ENCODE results near the gene DTX3. TPM values are rescaled to one million over a fixed set of nuclear protein-coding genes. Genes with fewer than 3 reads are reported as not detected.

DTX3 gene
- total RNA-seq, 1 experiment from 2014 or later = 67.5 TPM

DNA sequence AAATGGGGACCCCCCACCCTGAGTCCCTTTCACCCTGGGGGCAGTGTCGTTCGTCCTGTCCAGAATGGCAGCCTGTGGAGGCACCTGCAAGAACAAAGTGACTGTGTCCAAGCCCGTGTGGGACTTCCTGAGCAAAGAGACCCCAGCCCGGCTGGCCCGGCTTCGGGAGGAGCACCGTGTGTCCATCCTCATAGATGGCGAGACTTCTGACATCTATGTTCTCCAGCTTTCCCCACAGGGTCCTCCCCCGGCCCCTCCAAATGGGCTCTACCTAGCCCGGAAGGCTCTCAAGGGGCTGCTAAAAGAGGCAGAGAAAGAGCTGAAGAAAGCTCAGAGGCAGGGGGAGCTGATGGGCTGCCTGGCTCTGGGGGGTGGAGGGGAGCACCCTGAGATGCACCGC, 2.2 kb downstream of the DTX3 start:
- H3K23me2 ChIP-seq (ENCODE audit: insufficient read length, low read depth, low read length, poor library complexity, severe bottlenecking) = peaks cover 35% of the 10 kb centered on the region
- peaks cover 3% of the 10 kb centered on the region for H3K4me1 ChIP-seq (ENCODE audit: insufficient read depth, low read length)
- Mint-ChIP-seq H3K4me3 (peak overlapping the region in 1 of 2 experiments; percentile 39; a peak in 1 of 5 replicates), H3K36me3 (ENCODE audit: insufficient read depth in 1 of 3, low read depth in 3 of 3) (peaks cover 9 to 34% (median 29%) of the 10 kb centered on the region in 3 experiments), H3K27me3 (ENCODE audit: low read depth) (peaks cover 8% of the 10 kb centered on the region), H3K9me3 (no peaks in the 10 kb centered on the region; a peak in 1 of 5 replicates), H3K27ac (no peak overlapping the region), H3K4me1 (peaks cover 37 to 40% of the 10 kb centered on the region in 2 experiments)
- no peaks in the 10 kb centered on the region for H4K20me1 ChIP-seq (ENCODE audit: control insufficient read depth, insufficient read depth, insufficient read length)
- H3T11ph ChIP-seq (ENCODE audit: low read length) = no peak overlapping the region
- no peak overlapping the region for H4K5ac ChIP-seq (ENCODE audit: insufficient read length, low read depth, low read length)
- no peak overlapping the region for H2AFZ ChIP-seq (ENCODE audit: low read length)
- H2BK20ac ChIP-seq (ENCODE audit: low read depth, low read length, poor library complexity, severe bottlenecking) = no peak overlapping the region
- no peak overlapping the region for H2BK15ac ChIP-seq (ENCODE audit: low read depth, low read length)
- no peak overlapping the region for H3K23ac ChIP-seq (ENCODE audit: insufficient read length, low read depth, low read length)
- no peak overlapping the region for H2BK5ac ChIP-seq (ENCODE audit: insufficient read length, low read length)
- no peak overlapping the region for H3K18ac ChIP-seq (ENCODE audit: insufficient read length, low read depth, low read length)
- no peak overlapping the region for H3K27ac ChIP-seq (ENCODE audit: insufficient read length, low read depth, low read length)
- no peak overlapping the region for H3K56ac ChIP-seq (ENCODE audit: insufficient read length, low read depth, low read length)
- no peak overlapping the region for H2BK120ac ChIP-seq (ENCODE audit: low read depth, low read length, poor library complexity, severe bottlenecking)
- H3K79me2 ChIP-seq (ENCODE audit: insufficient read depth, low read length) = no peaks in the 10 kb centered on the region
- no peaks in the 10 kb centered on the region for H3K27me3 ChIP-seq (ENCODE audit: insufficient read depth, low read length)
- no peak overlapping the region for H3K4ac ChIP-seq (ENCODE audit: low read depth, low read length)
- WGBS (ENCODE audit: extremely low coverage, insufficient read length, low lambda C conversion rate) = no CpG with 5 or more reads among the region's 11 CpGs
- no peak overlapping the region for H2AK5ac ChIP-seq (ENCODE audit: insufficient read length, low read length)
- H3K4me2 ChIP-seq (ENCODE audit: insufficient read depth, insufficient read length, low read length) = no peak overlapping the region
- H2BK12ac ChIP-seq (ENCODE audit: insufficient read length, low read depth, low read length) = no peak overlapping the region
- TF ChIP-seq, protein P1, sequence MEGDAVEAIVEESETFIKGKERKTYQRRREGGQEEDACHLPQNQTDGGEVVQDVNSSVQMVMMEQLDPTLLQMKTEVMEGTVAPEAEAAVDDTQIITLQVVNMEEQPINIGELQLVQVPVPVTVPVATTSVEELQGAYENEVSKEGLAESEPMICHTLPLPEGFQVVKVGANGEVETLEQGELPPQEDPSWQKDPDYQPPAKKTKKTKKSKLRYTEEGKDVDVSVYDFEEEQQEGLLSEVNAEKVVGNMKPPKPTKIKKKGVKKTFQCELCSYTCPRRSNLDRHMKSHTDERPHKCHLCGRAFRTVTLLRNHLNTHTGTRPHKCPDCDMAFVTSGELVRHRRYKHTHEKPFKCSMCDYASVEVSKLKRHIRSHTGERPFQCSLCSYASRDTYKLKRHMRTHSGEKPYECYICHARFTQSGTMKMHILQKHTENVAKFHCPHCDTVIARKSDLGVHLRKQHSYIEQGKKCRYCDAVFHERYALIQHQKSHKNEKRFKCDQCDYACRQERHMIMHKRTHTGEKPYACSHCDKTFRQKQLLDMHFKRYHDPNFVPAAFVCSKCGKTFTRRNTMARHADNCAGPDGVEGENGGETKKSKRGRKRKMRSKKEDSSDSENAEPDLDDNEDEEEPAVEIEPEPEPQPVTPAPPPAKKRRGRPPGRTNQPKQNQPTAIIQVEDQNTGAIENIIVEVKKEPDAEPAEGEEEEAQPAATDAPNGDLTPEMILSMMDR (conservative IDR thresholded peaks at IDR 0.05) = no peak
- H3K9me3 ChIP-seq (ENCODE audit: control insufficient read depth, low read depth, low read length) = no peaks in the 10 kb centered on the region
- H3K9ac ChIP-seq (ENCODE audit: extremely low read depth, insufficient read length, low read length) = no peak overlapping the region
- H4K91ac ChIP-seq (ENCODE audit: insufficient read length, low read depth, low read length) = no peak overlapping the region
- H4K8ac ChIP-seq (replicated peaks; ENCODE audit: insufficient read length, low read depth, low read length) = no peak overlapping the region
- no peak overlapping the region for H3K14ac ChIP-seq (ENCODE audit: insufficient read depth, low read length)
- H3K79me1 ChIP-seq (ENCODE audit: insufficient read depth, low read depth, low read length, poor library complexity, severe bottlenecking) = no peaks in the 10 kb centered on the region
- no peak for DNase-seq
